ENCODE measurements around the gene OPRM1.
"Not testable (repeated sequence)": the region's sequence is repeated elsewhere in the genome, so short reads cannot be mapped to it uniquely, and the experiment has no call there.

The OPRM1 gene

DNA sequence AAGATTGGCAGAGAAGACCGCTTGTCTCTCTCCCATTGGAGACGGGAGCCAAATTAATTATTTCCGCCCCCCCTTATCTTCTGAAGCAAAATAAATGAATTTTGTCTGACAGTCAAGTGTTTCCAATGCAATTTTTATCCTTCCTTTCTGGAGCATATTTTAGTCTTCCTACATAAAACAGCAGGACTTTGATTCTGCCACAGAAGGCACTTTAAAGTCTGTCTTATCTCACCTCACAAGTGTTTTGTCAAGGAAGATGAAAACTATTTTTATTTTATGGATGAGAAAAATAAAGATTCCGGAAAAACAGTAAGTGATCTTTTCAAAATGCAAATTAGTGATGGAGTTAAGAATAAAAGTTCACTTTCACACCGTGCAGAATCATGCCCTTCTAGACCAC lies 140.4 kb downstream of the OPRM1 start:
- no peaks in the 10 kb centered on the region for H3K9me3 ChIP-seq (ENCODE audit: control insufficient read depth, insufficient read depth, low read length)
- H3K4me1 ChIP-seq (ENCODE audit: insufficient read depth, low read length): no peaks in the 10 kb centered on the region
- no peaks in the 10 kb centered on the region for H3K36me3 ChIP-seq (ENCODE audit: insufficient read depth, low read length)
- H3K9ac ChIP-seq (ENCODE audit: low read depth, low read length): no peak overlapping the region

DNA sequence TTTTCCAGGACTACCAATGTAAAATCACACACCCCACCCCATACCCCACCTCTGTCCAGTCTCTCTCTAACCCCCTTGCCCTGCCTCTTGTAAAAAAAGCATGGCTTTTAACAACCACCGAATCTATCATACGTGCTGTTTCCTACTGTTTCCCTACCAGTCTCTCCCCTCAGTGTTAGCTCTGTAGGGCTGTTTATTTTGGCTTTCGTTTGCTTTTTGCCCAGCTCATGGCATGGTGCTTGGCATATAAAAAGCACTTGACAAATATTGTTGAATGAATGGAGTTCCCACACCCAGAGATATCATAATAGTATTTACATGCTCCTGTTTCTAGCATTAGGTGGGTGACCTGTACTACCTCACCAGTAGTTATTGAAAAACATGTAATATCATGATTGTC lies 148.2 kb downstream of the OPRM1 start:
- Histone ChIP-seq H3K9me3 (ENCODE audit: control insufficient read depth, insufficient read depth, low read length) (no peaks in the 10 kb centered on the region), H3K4me1 (ENCODE audit: insufficient read depth, low read length) (no peaks in the 10 kb centered on the region), H3K9ac (ENCODE audit: low read depth, low read length) (no peak overlapping the region), H3K36me3 (ENCODE audit: insufficient read depth, low read length) (no peaks in the 10 kb centered on the region)

DNA sequence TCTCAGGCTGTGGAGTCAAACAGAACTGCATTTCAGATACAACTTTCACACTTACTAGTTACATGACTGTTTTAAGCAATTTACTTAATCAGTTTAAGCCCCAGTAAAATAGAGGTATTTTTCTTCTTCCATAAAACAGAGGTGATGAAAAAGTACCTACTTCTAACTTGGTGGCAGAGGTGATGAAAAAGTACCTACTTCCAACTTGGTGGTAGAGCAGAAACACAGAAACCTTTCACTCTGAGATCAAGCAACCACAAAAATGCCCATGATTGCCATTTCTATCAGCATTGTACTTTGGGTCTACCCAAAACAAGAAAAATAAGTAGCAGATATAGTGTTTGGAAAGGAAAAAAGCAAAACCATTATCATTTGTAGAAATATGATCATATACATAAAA lies 148.7 kb downstream of the OPRM1 start:
- Histone ChIP-seq H3K36me3 (ENCODE audit: insufficient read depth, low read length) (no peaks in the 10 kb centered on the region), H3K9ac (ENCODE audit: low read depth, low read length) (no peak overlapping the region), H3K4me1 (ENCODE audit: insufficient read depth, low read length) (no peaks in the 10 kb centered on the region), H3K9me3 (ENCODE audit: control insufficient read depth, insufficient read depth, low read length) (no peaks in the 10 kb centered on the region)

DNA sequence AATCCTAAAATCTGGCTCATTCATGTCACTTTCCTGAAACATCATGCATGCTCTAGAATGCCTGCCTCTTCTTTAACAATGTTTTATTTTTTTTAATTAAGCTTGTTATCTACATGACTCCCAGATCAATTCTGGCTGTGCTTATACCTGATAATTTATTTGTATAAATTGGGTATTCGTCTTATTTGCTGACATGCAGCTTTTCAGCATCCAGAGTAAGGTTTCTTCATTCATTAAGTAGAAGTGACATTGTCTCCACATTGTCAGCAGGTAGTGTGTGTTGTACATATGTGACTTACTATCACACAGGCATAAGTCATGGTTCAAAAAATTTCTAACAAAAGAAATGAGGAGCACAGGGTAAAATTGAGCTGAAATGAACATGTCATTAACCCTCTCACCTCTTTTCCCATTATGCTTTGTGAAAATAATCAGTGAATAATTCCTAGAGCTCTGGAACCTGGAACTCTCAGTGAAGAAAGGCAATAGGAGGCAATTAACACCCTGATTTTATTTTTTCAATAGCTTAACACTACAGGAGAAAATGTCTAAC lies 157.4 kb downstream of the OPRM1 start:
- no peaks in the 10 kb centered on the region for H3K9me3 ChIP-seq (ENCODE audit: control insufficient read depth, insufficient read depth, low read length)
- H3K4me1 ChIP-seq (ENCODE audit: insufficient read depth, low read length): no peaks in the 10 kb centered on the region
- no peak overlapping the region for H3K9ac ChIP-seq (ENCODE audit: low read depth, low read length)
- no peaks in the 10 kb centered on the region for H3K36me3 ChIP-seq (ENCODE audit: insufficient read depth, low read length)

DNA sequence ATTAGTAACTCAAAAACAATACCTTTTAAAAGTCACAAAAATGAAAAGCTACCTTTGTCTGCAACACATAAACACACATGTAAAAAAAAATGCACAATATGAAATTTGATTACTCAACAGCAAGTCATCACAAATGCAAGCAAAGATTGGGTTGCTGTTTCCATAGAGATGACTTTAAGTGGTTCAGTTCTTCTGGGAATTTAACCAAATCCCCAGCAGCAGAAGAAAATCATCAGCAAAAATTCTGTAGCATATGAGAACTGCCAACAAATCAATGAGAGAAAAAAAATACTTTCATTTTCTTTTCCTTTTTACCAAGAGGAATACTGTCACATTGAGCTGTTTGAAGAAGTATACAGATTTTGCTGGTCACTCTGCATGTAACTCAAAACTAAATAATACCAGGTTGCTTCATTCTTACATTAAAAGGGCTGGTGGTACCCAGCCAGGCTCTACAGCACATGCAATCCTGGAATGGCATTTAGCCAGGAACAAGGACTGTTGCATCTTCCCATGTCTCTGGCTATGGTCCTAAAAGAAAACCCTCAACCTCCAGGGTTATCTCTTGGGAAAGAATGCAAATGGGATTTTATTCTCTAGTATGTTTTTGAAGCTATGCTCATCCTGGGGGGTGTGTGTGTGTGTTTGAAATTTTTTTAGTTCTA lies 158.3 kb downstream of the OPRM1 start:
- no peak overlapping the region for H3K9ac ChIP-seq (ENCODE audit: low read depth, low read length)

DNA sequence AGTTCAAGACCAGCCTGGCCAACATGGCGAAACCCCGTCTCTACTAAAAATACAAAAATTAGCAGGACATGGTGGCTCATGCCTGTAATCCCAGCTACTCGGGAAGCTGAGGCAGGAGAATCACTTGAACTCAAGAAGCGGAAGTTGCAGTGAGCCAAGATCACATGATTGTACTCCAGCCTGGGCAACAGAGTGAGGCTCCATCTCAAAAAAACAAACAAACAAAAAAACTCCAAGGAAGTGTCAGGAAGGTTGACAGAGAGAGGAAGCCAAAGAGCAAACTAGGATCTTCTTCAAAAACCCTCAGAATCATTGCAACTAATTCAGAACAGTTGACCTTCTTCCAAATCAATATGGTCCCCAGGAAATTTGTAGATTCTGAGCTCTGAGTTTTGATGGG lies 162.6 kb downstream of the OPRM1 start:
- not testable (repeated sequence) for H3K36me3 ChIP-seq (ENCODE audit: insufficient read depth, low read length); H3K9ac ChIP-seq (ENCODE audit: low read depth, low read length); H3K4me1 ChIP-seq (ENCODE audit: insufficient read depth, low read length); H3K9me3 ChIP-seq (ENCODE audit: control insufficient read depth, insufficient read depth, low read length)

More for the DNA sequence above, 158.3 kb downstream of the OPRM1 start:
- Histone ChIP-seq H3K4me1 (ENCODE audit: insufficient read depth, low read length) (no peaks in the 10 kb centered on the region), H3K36me3 (ENCODE audit: insufficient read depth, low read length) (no peaks in the 10 kb centered on the region), H3K9me3 (ENCODE audit: control insufficient read depth, insufficient read depth, low read length) (no peaks in the 10 kb centered on the region)

DNA sequence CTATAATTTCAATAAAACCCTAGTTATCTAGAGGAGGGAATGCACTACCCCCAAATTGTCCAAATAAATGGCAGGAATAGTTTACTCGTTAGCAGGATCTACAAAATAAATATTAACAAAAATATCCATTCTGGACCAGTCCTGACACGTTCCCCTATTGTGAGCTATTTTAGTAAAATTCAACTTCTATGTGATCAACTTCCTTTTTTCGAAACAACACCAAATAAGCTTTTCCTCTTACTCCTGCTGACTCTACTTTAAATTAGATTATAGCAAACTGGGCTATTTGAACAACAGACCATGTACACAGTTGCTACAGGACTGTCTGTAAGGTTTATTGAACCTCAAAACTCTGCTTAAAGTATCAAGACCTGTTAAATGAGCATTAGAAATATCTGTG lies 163.3 kb downstream of the OPRM1 start:
- no peaks in the 10 kb centered on the region for H3K4me1 ChIP-seq (ENCODE audit: insufficient read depth, low read length)
- no peak overlapping the region for H3K9ac ChIP-seq (ENCODE audit: low read depth, low read length)
- no peaks in the 10 kb centered on the region for H3K9me3 ChIP-seq (ENCODE audit: control insufficient read depth, insufficient read depth, low read length)
- no peaks in the 10 kb centered on the region for H3K36me3 ChIP-seq (ENCODE audit: insufficient read depth, low read length)

DNA sequence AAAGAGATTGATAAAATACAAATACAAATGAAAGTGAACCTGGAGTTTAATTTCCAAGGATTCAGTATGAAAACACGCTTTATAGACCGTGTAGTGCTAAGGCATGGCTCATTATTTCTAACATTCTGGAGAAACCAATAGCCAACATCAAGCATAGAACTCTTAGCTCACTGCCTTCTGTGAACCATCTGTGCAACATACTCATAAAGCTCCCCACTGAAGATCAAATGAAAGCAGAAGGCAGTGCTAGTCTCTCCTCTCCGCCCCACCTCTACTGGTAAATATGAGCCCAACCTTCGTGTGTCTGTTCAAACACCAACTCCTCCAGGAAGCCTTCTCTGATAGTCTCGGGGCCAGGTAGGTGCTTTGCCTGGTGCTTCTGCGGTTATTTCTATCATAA lies 163.9 kb downstream of the OPRM1 start:
- H3K4me1 ChIP-seq (ENCODE audit: insufficient read depth, low read length): no peaks in the 10 kb centered on the region
- no peaks in the 10 kb centered on the region for H3K36me3 ChIP-seq (ENCODE audit: insufficient read depth, low read length)
- H3K9ac ChIP-seq (ENCODE audit: low read depth, low read length): no peak overlapping the region
- H3K9me3 ChIP-seq (ENCODE audit: control insufficient read depth, insufficient read depth, low read length): no peaks in the 10 kb centered on the region

DNA sequence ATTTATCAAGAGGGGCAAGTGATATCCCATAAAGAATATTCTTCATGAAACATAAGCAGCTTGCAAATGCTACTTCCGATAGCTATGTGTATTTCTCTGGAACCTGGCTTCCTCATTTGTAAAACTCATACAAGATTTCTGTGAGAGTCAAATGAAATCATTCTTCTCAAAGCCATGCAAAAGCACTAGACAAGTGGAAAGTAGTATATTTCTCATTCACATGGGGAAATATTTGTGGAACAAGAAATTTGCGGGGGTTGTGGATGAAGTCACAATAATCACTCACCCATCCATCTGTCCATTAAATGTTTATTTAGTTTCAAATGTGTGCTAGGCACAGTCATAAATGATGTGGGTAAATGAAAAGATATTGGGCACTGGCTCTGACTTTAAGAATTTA lies 167.1 kb downstream of the OPRM1 start:
- H3K36me3 ChIP-seq (ENCODE audit: insufficient read depth, low read length): no peaks in the 10 kb centered on the region
- no peak overlapping the region for H3K9ac ChIP-seq (ENCODE audit: low read depth, low read length)
- H3K4me1 ChIP-seq (ENCODE audit: insufficient read depth, low read length): no peaks in the 10 kb centered on the region
- H3K9me3 ChIP-seq (ENCODE audit: control insufficient read depth, insufficient read depth, low read length): no peaks in the 10 kb centered on the region

DNA sequence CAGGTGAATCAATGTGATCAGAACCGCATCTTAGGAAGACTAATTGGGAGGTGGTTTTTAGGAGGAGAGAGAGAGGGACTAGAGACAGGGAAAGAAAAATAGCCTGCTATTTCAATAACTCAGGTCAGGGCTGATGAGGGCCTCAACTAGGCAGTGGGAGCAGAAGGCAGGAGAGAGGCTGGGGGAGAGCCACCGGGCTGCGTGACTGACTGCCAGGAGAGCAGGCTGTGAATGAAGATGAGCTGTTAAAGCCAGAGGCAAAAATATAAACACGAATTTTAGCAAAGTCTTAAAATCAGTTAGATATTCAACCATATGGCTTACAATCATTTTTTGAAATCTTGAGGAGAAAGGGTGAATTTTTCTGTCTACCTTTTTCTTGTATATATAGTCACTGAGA lies 168.0 kb downstream of the OPRM1 start:
- Histone ChIP-seq H3K9me3 (ENCODE audit: control insufficient read depth, insufficient read depth, low read length) (no peaks in the 10 kb centered on the region), H3K9ac (ENCODE audit: low read depth, low read length) (no peak overlapping the region), H3K36me3 (ENCODE audit: insufficient read depth, low read length) (no peaks in the 10 kb centered on the region), H3K4me1 (ENCODE audit: insufficient read depth, low read length) (no peaks in the 10 kb centered on the region)

DNA sequence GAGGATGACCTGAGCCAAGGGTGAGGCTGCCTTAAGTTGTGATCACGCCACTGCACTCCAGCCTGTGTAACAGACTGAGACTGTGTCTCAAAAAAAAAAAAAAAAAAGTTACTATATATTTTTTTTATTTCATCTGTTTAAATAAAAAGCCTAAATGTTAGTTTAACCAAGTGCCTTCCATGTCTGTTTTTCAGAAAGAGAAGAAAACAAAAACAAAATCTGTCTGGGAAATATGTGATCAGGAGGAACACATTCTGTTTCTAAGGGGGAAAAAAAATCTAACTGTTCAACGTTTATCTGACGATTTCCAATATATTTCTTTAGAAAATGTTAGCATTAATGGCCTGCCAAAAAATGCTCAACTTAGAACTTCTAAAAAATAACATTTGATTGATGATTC lies 170.5 kb downstream of the OPRM1 start:
- no peaks in the 10 kb centered on the region for H3K9me3 ChIP-seq (ENCODE audit: control insufficient read depth, insufficient read depth, low read length)

DNA sequence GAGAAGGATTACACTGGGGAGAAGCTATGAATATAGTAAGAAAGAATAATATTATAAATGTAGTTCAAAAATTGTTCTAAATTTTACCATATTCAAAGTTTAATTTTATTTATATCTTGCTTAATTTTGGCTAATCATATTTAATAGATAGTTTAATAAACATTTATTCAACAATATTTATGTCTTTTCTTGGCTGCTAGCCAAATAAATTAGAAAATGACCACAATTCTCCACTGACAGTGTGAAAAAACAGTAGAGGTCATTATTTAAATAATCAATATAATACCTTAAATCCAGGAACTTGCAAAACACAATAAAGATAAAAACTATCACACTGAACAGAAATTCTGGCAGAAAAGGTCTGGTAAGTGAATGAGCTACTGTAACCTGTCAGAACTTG lies 171.6 kb downstream of the OPRM1 start:
- H3K4me1 ChIP-seq (ENCODE audit: insufficient read depth, low read length): no peaks in the 10 kb centered on the region
- H3K9me3 ChIP-seq (ENCODE audit: control insufficient read depth, insufficient read depth, low read length): no peaks in the 10 kb centered on the region
- H3K9ac ChIP-seq (ENCODE audit: low read depth, low read length): no peak overlapping the region
- H3K36me3 ChIP-seq (ENCODE audit: insufficient read depth, low read length): no peaks in the 10 kb centered on the region

More for the DNA sequence above, 170.5 kb downstream of the OPRM1 start:
- Histone ChIP-seq H3K9ac (ENCODE audit: low read depth, low read length) (no peak overlapping the region), H3K36me3 (ENCODE audit: insufficient read depth, low read length) (no peaks in the 10 kb centered on the region), H3K4me1 (ENCODE audit: insufficient read depth, low read length) (no peaks in the 10 kb centered on the region)

DNA sequence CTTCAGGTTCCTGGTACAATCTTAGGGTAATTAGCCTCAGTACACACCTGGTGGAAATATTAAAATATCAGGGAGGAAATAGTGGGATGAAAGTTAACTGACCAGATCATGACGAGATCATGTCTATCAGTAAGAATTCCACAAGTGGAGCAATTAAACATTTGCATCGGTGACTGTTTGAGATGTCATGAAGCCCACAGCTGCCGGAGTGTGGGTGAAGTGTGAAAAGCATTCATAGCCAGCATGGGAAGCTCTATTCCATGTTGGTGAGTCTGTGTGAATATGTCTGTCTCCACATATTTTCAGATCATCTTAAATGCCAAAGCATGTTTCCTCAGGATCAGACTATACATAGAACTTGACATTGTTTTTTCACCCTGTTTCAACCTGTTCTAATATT lies 174.7 kb downstream of the OPRM1 start:
- Histone ChIP-seq H3K36me3 (ENCODE audit: insufficient read depth, low read length) (no peaks in the 10 kb centered on the region), H3K4me1 (ENCODE audit: insufficient read depth, low read length) (0 out of 2 replicates have a peak, but pooled peaks cover 3% of the 10 kb centered on the region), H3K9ac (ENCODE audit: low read depth, low read length) (no peak overlapping the region)

DNA sequence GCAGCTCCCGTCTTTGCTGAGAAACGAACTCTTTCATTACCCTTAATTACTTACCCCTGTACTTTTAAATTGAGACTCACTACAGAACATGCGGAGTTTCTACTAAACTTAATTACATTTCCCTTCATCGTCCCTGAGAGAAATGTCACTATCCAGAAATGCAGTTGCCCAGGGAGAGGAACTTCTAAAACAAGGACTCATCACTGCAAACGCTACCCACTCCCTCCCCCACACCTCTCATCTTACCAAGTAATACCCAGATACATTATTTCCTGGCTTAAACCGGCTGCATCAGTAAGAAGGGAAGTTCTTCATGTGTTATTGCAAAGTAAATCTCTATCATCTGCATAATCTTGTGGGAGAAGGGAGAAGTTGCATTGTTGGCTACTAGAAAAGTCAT lies 179.3 kb downstream of the OPRM1 start:
- Histone ChIP-seq H3K4me1 (ENCODE audit: insufficient read depth, low read length) (0 out of 2 replicates have a peak, but pooled peaks cover 3% of the 10 kb centered on the region), H3K36me3 (ENCODE audit: insufficient read depth, low read length) (no peaks in the 10 kb centered on the region), H3K9ac (ENCODE audit: low read depth, low read length) (no peak overlapping the region), H3K9me3 (ENCODE audit: control insufficient read depth, insufficient read depth, low read length) (no peaks in the 10 kb centered on the region)

More for the DNA sequence above, 174.7 kb downstream of the OPRM1 start:
- no peaks in the 10 kb centered on the region for H3K9me3 ChIP-seq (ENCODE audit: control insufficient read depth, insufficient read depth, low read length)

DNA sequence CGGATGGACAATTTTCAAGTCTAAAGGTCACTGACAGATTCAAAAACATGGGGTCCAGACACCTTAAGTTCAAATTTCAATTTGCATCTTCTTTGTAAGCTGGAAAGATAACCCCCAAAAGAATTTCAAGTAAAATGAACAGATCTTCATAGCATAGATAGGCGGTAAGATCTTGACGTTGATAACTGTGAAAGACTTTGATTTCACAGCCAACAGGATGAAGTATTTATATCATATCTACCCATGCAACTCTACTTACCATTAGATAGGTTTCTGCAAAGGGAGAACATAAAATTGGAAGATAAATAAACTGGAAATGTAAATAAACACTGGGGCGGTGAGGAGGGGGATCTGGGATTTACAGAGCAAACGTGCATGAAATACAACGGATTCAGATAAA lies 179.7 kb downstream of the OPRM1 start:
- no peaks in the 10 kb centered on the region for H3K9me3 ChIP-seq (ENCODE audit: control insufficient read depth, insufficient read depth, low read length)
- H3K36me3 ChIP-seq (ENCODE audit: insufficient read depth, low read length): no peaks in the 10 kb centered on the region
- no peak overlapping the region for H3K9ac ChIP-seq (ENCODE audit: low read depth, low read length)
- 0 out of 2 replicates have a peak, but pooled peaks cover 3% of the 10 kb centered on the region for H3K4me1 ChIP-seq (ENCODE audit: insufficient read depth, low read length)

Measured in ES-I3 (cell line).